HCT116 (cell line): ENCODE data around the gene LACRT. TPM values are rescaled to one million over a fixed set of nuclear protein-coding genes. Genes with fewer than 3 reads are reported as not detected.

Source experiments
- ATAC-seq: fragments of 200-7000 bp; cut with Tn5 transposase; 2 replicates; pipeline ENCODE4 v1.9.1; 2020; ENCODE audit warnings: mild to moderate bottlenecking, moderate library complexity
- BruUV-seq: library from RNA; stranded (reverse); fragments of 400-500 nt; replicated peaks from 2 replicates; lab custom pipeline; 2021; lab: Mats Ljungman, UMichigan
- CTCF ChIA-PET: fragments of 300-600 bp; sonication (Branson Sonifier 250); formaldehyde crosslinking; loops from one replicate; lab custom pipeline; 2021; ENCODE audit warnings: antibody characterized with exemption; lab: Charles Lee
- POLR2A ChIA-PET: fragments of 300-600, 350-600 bp; sonication (Branson Sonifier 250); formaldehyde crosslinking; loops from one replicate; lab custom pipeline; 2021; ENCODE audit warnings: antibody characterized with exemption; lab: Charles Lee
- RAD21 ChIA-PET, 2 experiments: fragments of 300-600 bp; sonication (Branson Sonifier 250); formaldehyde crosslinking; loops; one replicate each; lab custom pipeline; 2023; ENCODE audit warnings: low total read pairs in 2 of 2; ENCODE audit not compliant: uncharacterized antibody in 2 of 2, unreplicated experiment in 2 of 2, low non-redundant PET in 1 of 2; lab: Charles Lee
- DNase-seq: peaks from one replicate; pipeline ENCODE4 v3.0.0-alpha.2; 2010; ENCODE audit warnings: low read depth, low spot score
- H2AFZ ChIP-seq: fragments of 200-600 bp; shearing (Covaris generic), sonication (generic); 2 replicates; pipeline ENCODE4 v1.6.1; 2017; ENCODE audit warnings: low read depth, mixed run types, mixed read lengths, antibody characterized with exemption, low read length; ENCODE audit not compliant: poor library complexity, severe bottlenecking
- H3K27ac ChIP-seq: 2 replicates; pipeline ENCODE4 v1.5.1; 2012; ENCODE audit warnings: low read depth, low read length
- H3K27me3 ChIP-seq: fragments of 200-600 bp; sonication (generic); 2 replicates; pipeline ENCODE4 v1.6.1; 2016; ENCODE audit warnings: mixed run types, low read length, mixed read lengths; ENCODE audit not compliant: insufficient read depth
- H3K36me3 ChIP-seq, 2 experiments: fragments of 200-500 bp in 1 of 2; fragments of 200-600 bp in 1 of 2; sonication (Bioruptor generic) in 1 of 2; sonication (generic) in 1 of 2; 2 replicates each; pipeline versions ENCODE4 v1.5.1 to v1.6.1; 2014 to 2016; ENCODE audit warnings: low read length in 2 of 2, inconsistent platforms in 1 of 2, mixed read lengths in 1 of 2, mixed run types in 1 of 2; ENCODE audit not compliant: insufficient read depth in 2 of 2, control insufficient read depth in 1 of 2
- H3K4me1 ChIP-seq, 2 experiments: fragments of 200-600 bp in 1 of 2; sonication (generic) in 1 of 2; 2 replicates each; pipeline versions ENCODE4 v1.5.1 to v1.6.1; 2012 to 2017; ENCODE audit warnings: low read length in 2 of 2, inconsistent platforms in 1 of 2, mild to moderate bottlenecking in 1 of 2, mixed read lengths in 1 of 2, mixed run types in 1 of 2, moderate library complexity in 1 of 2; ENCODE audit not compliant: insufficient read depth in 2 of 2, control insufficient read depth in 1 of 2
- H3K4me2 ChIP-seq: fragments of 200-600 bp; sonication (generic); 2 replicates; pipeline ENCODE4 v1.6.1; 2017; ENCODE audit warnings: mixed run types, low read length, mixed read lengths
- H3K4me3 ChIP-seq, 2 experiments: fragments of 200-600 bp in 1 of 2; sonication (generic) in 1 of 2; replicated peaks in 1 of 2; 2 replicates each; pipeline ENCODE4 v1.5.1; 2011 to 2016; ENCODE audit warnings: low read length in 2 of 2, control low read depth in 1 of 2, low read depth in 1 of 2, mild to moderate bottlenecking in 1 of 2, mixed read lengths in 1 of 2, mixed run types in 1 of 2
- H3K79me2 ChIP-seq: fragments of 200-600 bp; sonication (generic); 2 replicates; pipeline ENCODE4 v1.6.1; 2017; ENCODE audit warnings: mild to moderate bottlenecking, mixed run types, low read length, moderate library complexity, mixed read lengths; ENCODE audit not compliant: insufficient read depth
- H3K9ac ChIP-seq: fragments of 200-600 bp; sonication (generic); 2 replicates; pipeline ENCODE4 v1.6.1; 2016; ENCODE audit warnings: low read length, mixed read lengths
- H3K9me2 ChIP-seq: fragments of 200-600 bp; sonication (generic), shearing (Covaris generic); 2 replicates; pipeline ENCODE4 v1.6.1; 2017; ENCODE audit warnings: mixed run types, mild to moderate bottlenecking, moderate library complexity; ENCODE audit not compliant: insufficient read depth
- H3K9me3 ChIP-seq, 2 experiments: fragments of 200-500 bp in 1 of 2; fragments of 200-600 bp in 1 of 2; sonication (Bioruptor generic) in 1 of 2; sonication (generic) in 1 of 2; 2 replicates each; pipeline ENCODE4 v1.6.1; 2014 to 2017; ENCODE audit warnings: low read length in 2 of 2, mixed read lengths in 2 of 2, inconsistent platforms in 1 of 2, low read depth in 1 of 2, mild to moderate bottlenecking in 1 of 2, mixed run types in 1 of 2, moderate library complexity in 1 of 2; ENCODE audit not compliant: control insufficient read depth in 1 of 2, insufficient read depth in 1 of 2
- H4K20me1 ChIP-seq: fragments of 200-600 bp; sonication (generic), shearing (Covaris generic); 2 replicates; pipeline ENCODE4 v1.6.1; 2017; ENCODE audit warnings: mixed run types, mild to moderate bottlenecking, moderate library complexity; ENCODE audit not compliant: insufficient read depth
- CBX3 ChIP-seq: IDR thresholded peaks from 2 replicates; pipeline ENCODE4 v1.6.1; 2012; ENCODE audit warnings: low read depth
- CEBPB ChIP-seq: IDR thresholded peaks from 2 replicates; pipeline ENCODE4 v1.6.1; 2012; ENCODE audit warnings: low read depth
- CTCF ChIP-seq, 3 experiments: fragments of 200-600 bp in 1 of 3; sonication (generic) in 1 of 3; IDR thresholded peaks in 2 of 3; conservative IDR thresholded peaks in 1 of 3; 2 replicates each; pipeline ENCODE4 v1.5.1; 2012 to 2017; ENCODE audit warnings: low read depth in 2 of 3, low read length in 2 of 3, antibody characterized with exemption in 1 of 3, borderline replicate concordance in 1 of 3, control low read depth in 1 of 3, mild to moderate bottlenecking in 1 of 3, mixed read lengths in 1 of 3, mixed run types in 1 of 3, moderate library complexity in 1 of 3; ENCODE audit not compliant: insufficient read depth in 1 of 3
- EZH2phosphoT487 ChIP-seq: fragments of 200-600 bp; IDR thresholded peaks from 2 replicates; pipeline ENCODE4 v1.6.1; 2018; ENCODE audit warnings: antibody characterized with exemption, borderline replicate concordance
- JUND ChIP-seq: IDR thresholded peaks from 2 replicates; pipeline ENCODE4 v1.6.1; 2012
- SRF ChIP-seq: IDR thresholded peaks from 2 replicates; pipeline ENCODE4 v1.6.1; 2012; ENCODE audit warnings: low read depth
- ZBTB33 ChIP-seq: IDR thresholded peaks from 2 replicates; pipeline ENCODE4 v1.6.1; 2011; ENCODE audit warnings: mild to moderate bottlenecking, low read length, moderate library complexity; ENCODE audit not compliant: insufficient replicate concordance; ENCODE audit errors: extremely low read depth
- ZNF274 ChIP-seq: fragments of 200-500 bp; sonication (Bioruptor generic); IDR thresholded peaks from 2 replicates; pipeline ENCODE4 v1.6.1; 2014; ENCODE audit warnings: mild to moderate bottlenecking, low read depth, low read length, inconsistent platforms
- intact Hi-C: fragments of 100-400 bp; cut with micrococcal nuclease; formaldehyde crosslinking; loops from 2 replicates; pipeline ENCODE4 v1.10.0; 2022
- total RNA-seq: library from RNA; stranded (reverse); gene quantifications from one replicate; pipeline ENCODE4 v1.2.1, GENCODE V29; 2021; ENCODE audit not compliant: unreplicated experiment
- TF ChIP-seq, protein P1 (sequence below): IDR thresholded peaks from 2 replicates; pipeline ENCODE4 v1.6.1; 2012; ENCODE audit warnings: low read depth

Gene LACRT
- total RNA-seq, 1 experiment from 2014 or later, result not detected

DNA sequence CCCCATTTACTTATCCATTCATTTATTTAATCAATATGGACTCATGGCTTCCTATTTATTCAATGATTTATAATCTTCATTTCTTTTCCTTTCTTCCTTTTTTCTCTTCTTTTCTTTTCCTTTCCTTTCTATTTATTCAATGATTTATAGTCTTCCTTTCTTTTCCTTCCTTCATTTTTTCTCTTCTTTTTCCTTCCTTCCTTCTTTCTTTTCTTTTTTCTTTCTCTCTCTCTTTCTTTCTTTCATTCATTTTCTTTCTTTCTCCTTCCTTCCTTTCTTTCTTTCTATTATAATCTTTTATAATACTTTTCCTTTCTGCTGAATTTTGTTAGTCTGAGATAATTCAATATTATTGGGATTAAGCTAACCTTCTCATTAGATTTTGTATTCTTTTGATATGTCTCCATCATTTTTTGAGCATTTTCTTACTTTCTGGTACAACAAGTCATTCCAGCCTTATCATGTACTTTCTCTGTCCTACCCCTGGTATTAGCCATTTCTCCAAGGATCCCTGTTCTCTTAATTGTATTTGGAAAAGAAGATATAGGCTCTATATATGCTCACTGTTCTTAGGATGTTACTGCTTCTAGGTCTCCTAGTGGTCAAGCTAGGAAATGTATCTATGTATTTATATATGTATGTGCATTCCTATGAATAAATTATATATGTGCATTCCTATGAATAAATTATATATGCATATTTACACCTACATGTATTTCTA, 12.1 kb downstream of the LACRT start:
- Histone ChIP-seq H3K4me2 (no peak overlapping the region), H4K20me1 (no peaks in the 10 kb centered on the region)
- RAD21 ChIA-PET, result interaction anchor here in 1 of 2 experiments (0.6 kb wide), 1 partner anchor 425 kb away, joined by 3 read pairs; no protein-coding TSS in a partner anchor
- TF ChIP-seq CTCF (IDR thresholded peaks at IDR 0.05 in 2 of 3, conservative IDR thresholded peaks at IDR 0.05 in 1 of 3; ENCODE audit: borderline replicate concordance in 1 of 3, insufficient read depth in 1 of 3, low read depth in 2 of 3, low read length in 2 of 3) (peak; percentile 5 to 50 (median 33); a peak in 3 of 6 replicates), CEBPB (no peak)
- TF ChIP-seq, all 23 proteins: peak for 1
- H2AFZ ChIP-seq, result no peak overlapping the region
- no peak overlapping the region for H3K4me3 ChIP-seq
- no peaks in the 10 kb centered on the region for H3K9me2 ChIP-seq
- no peak overlapping the region for H3K9ac ChIP-seq
- intact Hi-C loops, result no loop called here
- no peaks in the 10 kb centered on the region for H3K79me2 ChIP-seq
- BruUV-seq, result no TSS peak
- no peak overlapping the region for H3K27ac ChIP-seq
- no peaks in the 10 kb centered on the region for H3K4me1 ChIP-seq
- H3K36me3 ChIP-seq, result no peaks in the 10 kb centered on the region
- H3K9me3 ChIP-seq, result peaks cover 0 to 3% of the 10 kb centered on the region in 2 experiments; a peak in 2 of 4 replicates
- ChIA-PET POLR2A (no interaction called here), CTCF (interaction anchor here (0.8 to 1.9 kb wide), 4 partner anchors 17 to 50 kb away, joined by 3 to 7 read pairs (median 3); no protein-coding TSS in a partner anchor)
- peaks cover 33% of the 10 kb centered on the region for H3K27me3 ChIP-seq
- ATAC-seq (peak; percentile 82), DNase-seq (no peak)

DNA sequence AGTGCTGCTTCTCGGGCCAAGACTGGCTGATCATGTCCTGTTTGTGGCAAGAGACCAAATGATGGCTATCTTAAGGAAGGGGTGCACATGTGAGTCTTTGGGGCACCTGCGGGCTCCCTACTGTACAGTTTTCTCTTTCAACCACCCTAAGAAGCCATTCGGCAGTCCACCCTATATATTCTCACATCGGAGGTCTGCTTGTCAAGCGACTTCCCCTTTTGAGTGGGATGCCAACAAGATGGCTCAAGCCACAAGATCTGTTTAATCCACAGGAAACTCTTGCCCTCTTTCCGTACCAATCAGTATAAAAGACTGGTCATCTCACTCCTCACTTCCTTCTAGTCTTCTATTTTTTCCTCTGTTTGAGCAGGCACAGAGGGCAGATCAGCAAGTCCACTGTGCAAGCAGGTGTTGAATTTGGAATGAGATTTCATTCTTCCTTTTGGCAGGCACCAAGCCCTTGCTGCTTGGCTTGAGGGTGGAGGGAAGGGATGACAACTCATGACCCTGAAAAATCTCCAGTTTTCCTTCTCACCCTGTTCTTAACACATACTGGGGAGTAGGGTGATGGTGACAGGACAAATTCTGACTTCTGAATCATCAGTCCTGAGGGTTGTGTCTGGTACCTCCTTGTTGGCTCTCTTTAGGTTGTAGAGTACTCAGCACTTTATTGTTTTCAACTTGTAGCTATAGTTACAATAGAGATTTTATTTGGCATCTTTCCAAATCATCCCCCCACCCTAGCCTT, 17.6 kb downstream of the LACRT start:
- no TSS peak for BruUV-seq
- Histone ChIP-seq H3K79me2 (no peaks in the 10 kb centered on the region), H3K27ac (no peak overlapping the region), H3K9ac (no peak overlapping the region), H2AFZ (no peak overlapping the region), H3K36me3 (no peaks in the 10 kb centered on the region), H3K4me1 (no peaks in the 10 kb centered on the region), H4K20me1 (no peaks in the 10 kb centered on the region), H3K27me3 (peaks cover 46% of the 10 kb centered on the region), H3K9me3 (no peaks in the 10 kb centered on the region), H3K4me3 (no peak overlapping the region), H3K4me2 (no peak overlapping the region), H3K9me2 (no peaks in the 10 kb centered on the region)
- DNase-seq (no peak), ATAC-seq (no peak)
- ChIA-PET CTCF (no interaction called here), POLR2A (no interaction called here), RAD21 (no interaction called here)
- intact Hi-C loops, result no loop called here
- no peak for TF ChIP-seq ZBTB33
- no peak for TF ChIP-seq JUND
- no peak for TF ChIP-seq SRF
- TF ChIP-seq ZNF274, result no peak
- TF ChIP-seq CBX3, result no peak
- TF ChIP-seq, protein P1, sequence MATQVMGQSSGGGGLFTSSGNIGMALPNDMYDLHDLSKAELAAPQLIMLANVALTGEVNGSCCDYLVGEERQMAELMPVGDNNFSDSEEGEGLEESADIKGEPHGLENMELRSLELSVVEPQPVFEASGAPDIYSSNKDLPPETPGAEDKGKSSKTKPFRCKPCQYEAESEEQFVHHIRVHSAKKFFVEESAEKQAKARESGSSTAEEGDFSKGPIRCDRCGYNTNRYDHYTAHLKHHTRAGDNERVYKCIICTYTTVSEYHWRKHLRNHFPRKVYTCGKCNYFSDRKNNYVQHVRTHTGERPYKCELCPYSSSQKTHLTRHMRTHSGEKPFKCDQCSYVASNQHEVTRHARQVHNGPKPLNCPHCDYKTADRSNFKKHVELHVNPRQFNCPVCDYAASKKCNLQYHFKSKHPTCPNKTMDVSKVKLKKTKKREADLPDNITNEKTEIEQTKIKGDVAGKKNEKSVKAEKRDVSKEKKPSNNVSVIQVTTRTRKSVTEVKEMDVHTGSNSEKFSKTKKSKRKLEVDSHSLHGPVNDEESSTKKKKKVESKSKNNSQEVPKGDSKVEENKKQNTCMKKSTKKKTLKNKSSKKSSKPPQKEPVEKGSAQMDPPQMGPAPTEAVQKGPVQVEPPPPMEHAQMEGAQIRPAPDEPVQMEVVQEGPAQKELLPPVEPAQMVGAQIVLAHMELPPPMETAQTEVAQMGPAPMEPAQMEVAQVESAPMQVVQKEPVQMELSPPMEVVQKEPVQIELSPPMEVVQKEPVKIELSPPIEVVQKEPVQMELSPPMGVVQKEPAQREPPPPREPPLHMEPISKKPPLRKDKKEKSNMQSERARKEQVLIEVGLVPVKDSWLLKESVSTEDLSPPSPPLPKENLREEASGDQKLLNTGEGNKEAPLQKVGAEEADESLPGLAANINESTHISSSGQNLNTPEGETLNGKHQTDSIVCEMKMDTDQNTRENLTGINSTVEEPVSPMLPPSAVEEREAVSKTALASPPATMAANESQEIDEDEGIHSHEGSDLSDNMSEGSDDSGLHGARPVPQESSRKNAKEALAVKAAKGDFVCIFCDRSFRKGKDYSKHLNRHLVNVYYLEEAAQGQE, result no peak
- TF ChIP-seq EZH2phosphoT487, result no peak
